Measurements from ENCODE around the gene PSMD1. TPM values are rescaled to one million over a fixed set of nuclear protein-coding genes. Genes with fewer than 3 reads are reported as not detected.

Gene PSMD1
- total and polyA plus RNA-seq, 2 experiments from 2014 or later, result 148 to 177 TPM

- Mint-ChIP-seq H3K9me3 (peaks cover 17% of the 10 kb centered on the region), H3K4me1 (peaks cover 19% of the 10 kb centered on the region), H3K27me3 (ENCODE audit: insufficient read depth, low read depth, poor library complexity) (peaks cover 5% of the 10 kb centered on the region), H3K36me3 (ENCODE audit: low read depth) (peaks cover 35% of the 10 kb centered on the region), H3K4me3 (no peak overlapping the region), H3K27ac (no peak overlapping the region)
- TF ChIP-seq ZNF462 (CRISPR knock-in tag; IDR thresholded peaks at IDR 0.05), result no peak
- no peak for TF ChIP-seq REST (IDR thresholded peaks at IDR 0.05; ENCODE audit: unreplicated experiment)
- TF ChIP-seq NANOG (IDR thresholded peaks at IDR 0.05; ENCODE audit: borderline replicate concordance), result no peak
- no peak for TF ChIP-seq EZH2phosphoT487 (IDR thresholded peaks at IDR 0.05; ENCODE audit: unreplicated experiment)
- TF ChIP-seq ZNF331 (CRISPR knock-in tag; IDR thresholded peaks at IDR 0.05; ENCODE audit: low read depth), result no peak
- no peaks in the 10 kb centered on the region; the same call in 1 of the 2 replicates for H3K36me3 ChIP-seq (ENCODE audit: insufficient read depth)
- no peak overlapping the region for H3K4me2 ChIP-seq
- H2AFZ ChIP-seq, result no peak overlapping the region
- H4K20me1 ChIP-seq (replicated peaks; ENCODE audit: insufficient read depth), result no peaks in the 10 kb centered on the region
- peaks cover 39% of the 10 kb centered on the region; the same call in 1 of the 2 replicates for H3K79me2 ChIP-seq (replicated peaks; ENCODE audit: insufficient read depth)
- H3K27ac ChIP-seq (ENCODE audit: low read depth), result no peak overlapping the region
- H3K4me3 ChIP-seq, result no peak overlapping the region
- DNase-seq (ENCODE audit: low spot score) (no peak), ATAC-seq (no peak)
- no peaks in the 10 kb centered on the region for H3K9me2 ChIP-seq (ENCODE audit: insufficient read depth)
- H3F3A ChIP-seq (replicated peaks; ENCODE audit: low read depth), result peaks cover 11% of the 10 kb centered on the region
- H3K4me1 ChIP-seq (ENCODE audit: insufficient read depth), result peaks cover 13% of the 10 kb centered on the region
- no peaks in the 10 kb centered on the region for H3K27me3 ChIP-seq (ENCODE audit: insufficient read depth)
Measured at GRCh38 chr2:231200805-231201474, 144.3 kb downstream of the PSMD1 start.

Data from GM23338 (cell line).